Kidney glomerular epithelial cell (primary cell): ENCODE results near the gene APBB1IP.
A peak's percentile ranks its signal among the peaks of the same experiment; 100 is the strongest.
"Not testable (repeated sequence)": the region's sequence is repeated elsewhere in the genome, so short reads cannot be mapped to it uniquely, and the experiment has no call there.

Experiments used
- DNase-seq: peaks from one replicate; lab custom pipeline; 2025; lab: John Stamatoyannopoulos, UW

APBB1IP gene

GRCh38 chr10:26556748-26557640, 118.9 kb downstream of the APBB1IP start:
- peak; percentile 76 for DNase-seq

- peak; percentile 56 for DNase-seq
These were observed 119.5 kb downstream of the APBB1IP start for GRCh38 chr10:26557641-26558014.

- DNase-seq, result no peak
These were observed 128.6 kb downstream of the APBB1IP start for GRCh38 chr10:26566525-26567350.

- no peak for DNase-seq
These were observed 129.2 kb downstream of the APBB1IP start for GRCh38 chr10:26567351-26567721.

GRCh38 chr10:26571655-26572054, 133.5 kb downstream of the APBB1IP start:
- DNase-seq, result no peak

GRCh38 chr10:26573674-26574073, 135.5 kb downstream of the APBB1IP start:
- DNase-seq, result peak; percentile 5

- DNase-seq, result no peak
These were observed 136.6 kb downstream of the APBB1IP start for GRCh38 chr10:26574783-26575182.

GRCh38 chr10:26578371-26578770, 140.2 kb downstream of the APBB1IP start:
- DNase-seq, result peak; percentile 39

GRCh38 chr10:26579256-26580063, 141.3 kb downstream of the APBB1IP start:
- DNase-seq, result no peak

GRCh38 chr10:26586211-26586610, 148.1 kb downstream of the APBB1IP start:
- DNase-seq, result no peak

GRCh38 chr10:26588611-26589010, 150.5 kb downstream of the APBB1IP start:
- no peak for DNase-seq

- DNase-seq, result not testable (repeated sequence)
These were observed 151.7 kb downstream of the APBB1IP start for GRCh38 chr10:26589813-26590212.

- no peak for DNase-seq
These were observed 155.8 kb downstream of the APBB1IP start for GRCh38 chr10:26593896-26594295.

- peak; percentile 22 for DNase-seq
These were observed 165.1 kb downstream of the APBB1IP start for GRCh38 chr10:26603283-26603682.

GRCh38 chr10:26604320-26605093, 166.4 kb downstream of the APBB1IP start:
- not testable (repeated sequence) for DNase-seq

- peak; percentile 7 for DNase-seq
These were observed 168.3 kb downstream of the APBB1IP start for GRCh38 chr10:26606389-26606877.

- DNase-seq, result no peak
These were observed 174.2 kb downstream of the APBB1IP start for GRCh38 chr10:26612151-26612915.
